CD4-positive, alpha-beta T cell treated with Interleukin-2 at 100 ng/mL for 4 hours (primary cell): ENCODE measurements around the gene UGT2A1.

Source experiments
- DNase-seq: peaks from one replicate; pipeline ENCODE4 v3.0.0-alpha.2; 2020; ENCODE audit warnings: low spot score

Gene UGT2A1

GRCh38 chr4:69589884-69590283 is 63.2 kb downstream of the UGT2A1 start:
- DNase-seq = no peak

GRCh38 chr4:69584135-69584534 is 68.9 kb downstream of the UGT2A1 start:
- no peak for DNase-seq

DNA sequence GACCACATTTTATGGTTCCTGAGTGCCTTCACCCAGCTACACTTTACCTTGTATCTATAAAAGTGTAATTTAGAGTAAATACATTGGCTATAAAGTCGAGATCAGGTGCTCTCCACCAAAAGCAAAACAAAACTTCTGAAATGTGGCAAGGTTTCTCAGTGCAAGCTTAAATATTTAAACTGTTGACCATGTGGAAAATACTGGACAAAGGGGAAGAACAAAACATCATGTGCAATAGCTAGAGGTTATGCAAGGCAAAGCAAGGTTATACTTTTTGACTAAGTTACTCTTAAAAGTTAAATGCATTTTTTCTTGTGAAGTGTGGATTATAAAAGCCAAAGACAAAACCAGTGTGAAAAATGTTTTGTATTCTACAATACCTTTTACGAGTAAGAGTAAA is 69.5 kb downstream of the UGT2A1 start:
- no peak for DNase-seq

DNA sequence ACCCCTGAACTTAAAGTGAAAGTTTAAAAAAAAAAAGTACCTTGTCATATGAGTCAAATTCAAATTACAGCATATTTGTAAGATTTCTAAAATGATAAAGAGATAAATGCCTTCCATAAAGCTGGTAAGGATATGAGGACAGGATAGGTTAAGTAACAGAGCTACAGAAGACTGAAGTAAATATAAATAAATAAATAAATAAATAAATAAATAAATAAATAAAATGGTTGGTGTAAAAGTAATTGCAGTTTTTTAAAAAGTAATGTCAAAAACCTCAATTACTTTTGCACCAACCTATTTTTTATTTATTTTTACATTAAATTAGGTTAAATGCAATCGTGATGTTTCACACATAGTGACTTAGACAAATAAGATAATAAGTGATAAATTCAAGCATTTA is 75.8 kb downstream of the UGT2A1 start:
- no peak for DNase-seq

DNA sequence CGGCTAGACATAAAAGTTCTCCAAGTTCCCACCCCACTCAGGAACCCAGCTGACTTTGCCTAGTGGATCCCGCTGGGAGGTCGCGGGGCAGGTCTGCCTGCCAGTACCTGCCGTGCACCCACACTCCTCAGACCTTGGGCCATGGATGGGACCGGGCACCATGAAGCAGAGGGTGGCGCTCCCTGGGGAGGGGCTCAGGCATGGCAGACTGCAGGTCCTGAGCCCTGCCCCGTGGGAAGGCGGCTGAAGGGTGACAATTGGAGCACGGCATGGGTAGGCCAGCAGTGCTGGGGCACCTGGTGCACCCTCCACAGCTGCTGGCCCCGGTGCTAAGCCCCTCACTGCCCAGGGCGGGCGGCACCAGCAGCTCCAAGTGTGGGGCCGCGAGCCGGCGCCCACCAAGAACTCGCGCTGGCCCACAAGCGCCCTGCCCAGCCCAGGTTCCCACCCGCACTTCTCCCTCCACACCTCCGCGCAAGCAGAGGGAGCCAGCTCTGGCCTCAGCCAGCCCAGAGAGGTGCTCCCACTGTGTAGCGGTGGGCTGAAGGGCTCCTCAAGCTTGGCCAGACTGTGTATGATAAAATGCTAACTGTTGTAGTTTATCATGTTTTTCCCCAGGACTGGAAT is 76.7 kb downstream of the UGT2A1 start:
- no peak for DNase-seq

DNA sequence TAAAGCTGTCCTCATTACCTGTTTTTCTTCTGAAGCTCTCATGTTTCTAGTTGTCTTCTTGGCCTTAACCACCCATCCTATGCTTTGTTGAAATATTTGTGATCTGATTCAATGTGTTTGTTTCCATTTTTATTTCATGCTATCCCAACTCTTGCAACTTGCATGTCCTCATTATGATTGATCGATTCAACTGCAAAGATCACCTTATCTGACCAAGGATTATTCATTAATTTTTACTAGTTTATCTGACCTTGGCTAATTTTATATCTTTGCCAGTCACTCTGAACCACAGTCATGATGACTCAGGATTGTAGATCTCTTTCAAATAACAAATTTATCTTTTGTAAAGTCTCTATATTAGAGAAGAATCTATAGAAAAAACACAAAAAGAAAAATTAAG is 84.3 kb downstream of the UGT2A1 start:
- DNase-seq = no peak

GRCh38 chr4:69563424-69563823 is 89.6 kb downstream of the UGT2A1 start:
- DNase-seq = no peak

GRCh38 chr4:69549651-69550050 is 103.4 kb downstream of the UGT2A1 start:
- no peak for DNase-seq

DNA sequence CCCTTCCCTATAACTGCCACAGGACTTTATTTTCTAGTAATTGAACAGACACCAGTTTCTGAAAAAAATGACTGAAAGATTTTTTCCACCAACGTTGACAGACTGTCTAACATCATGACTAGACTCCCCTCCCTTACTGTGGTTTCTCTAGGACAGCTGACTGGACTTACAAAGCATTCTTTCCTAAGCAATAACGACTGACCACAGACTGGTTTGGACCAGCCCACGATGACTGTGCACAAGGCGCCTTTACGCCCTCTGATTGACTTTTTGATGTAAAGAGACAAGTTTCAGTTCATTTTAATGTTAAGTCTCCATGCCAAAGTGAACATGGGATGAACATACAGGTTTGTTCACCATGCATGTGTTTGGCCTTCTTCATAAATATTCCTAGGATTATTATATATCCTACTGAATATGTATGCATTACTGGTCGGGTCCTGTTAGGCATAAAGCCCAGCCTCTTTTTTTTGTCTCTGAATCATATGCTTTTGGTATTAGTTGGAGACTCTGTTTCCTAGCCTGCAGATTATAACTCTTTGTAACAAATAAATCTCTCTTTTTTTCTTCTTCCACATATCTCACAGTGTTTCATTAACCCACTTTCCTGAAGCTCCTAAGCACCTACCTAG is 106.8 kb downstream of the UGT2A1 start:
- DNase-seq = no peak
